HCT116 (cell line): ENCODE data around the gene WDR90. TPM values are rescaled to one million over a fixed set of nuclear protein-coding genes. Genes with fewer than 3 reads are reported as not detected.

Experiments used
- ATAC-seq: fragments of 200-7000 bp; cut with Tn5 transposase; 2 replicates; pipeline ENCODE4 v1.9.1; 2020; ENCODE audit warnings: mild to moderate bottlenecking, moderate library complexity
- BruUV-seq: library from RNA; stranded (reverse); fragments of 400-500 nt; replicated peaks from 2 replicates; lab custom pipeline; 2021; lab: Mats Ljungman, UMichigan
- CTCF ChIA-PET: fragments of 300-600 bp; sonication (Branson Sonifier 250); formaldehyde crosslinking; loops from one replicate; lab custom pipeline; 2021; ENCODE audit warnings: antibody characterized with exemption; lab: Charles Lee
- POLR2A ChIA-PET: fragments of 300-600, 350-600 bp; sonication (Branson Sonifier 250); formaldehyde crosslinking; loops from one replicate; lab custom pipeline; 2021; ENCODE audit warnings: antibody characterized with exemption; lab: Charles Lee
- RAD21 ChIA-PET, 2 experiments: fragments of 300-600 bp; sonication (Branson Sonifier 250); formaldehyde crosslinking; loops; one replicate each; lab custom pipeline; 2023; ENCODE audit warnings: low total read pairs in 2 of 2; ENCODE audit not compliant: uncharacterized antibody in 2 of 2, unreplicated experiment in 2 of 2, low non-redundant PET in 1 of 2; lab: Charles Lee
- DNase-seq: peaks from one replicate; pipeline ENCODE4 v3.0.0-alpha.2; 2010; ENCODE audit warnings: low read depth, low spot score
- H2AFZ ChIP-seq: fragments of 200-600 bp; shearing (Covaris generic), sonication (generic); 2 replicates; pipeline ENCODE4 v1.6.1; 2017; ENCODE audit warnings: low read depth, mixed run types, mixed read lengths, antibody characterized with exemption, low read length; ENCODE audit not compliant: poor library complexity, severe bottlenecking
- H3K27ac ChIP-seq: 2 replicates; pipeline ENCODE4 v1.5.1; 2012; ENCODE audit warnings: low read depth, low read length
- H3K27me3 ChIP-seq: fragments of 200-600 bp; sonication (generic); 2 replicates; pipeline ENCODE4 v1.6.1; 2016; ENCODE audit warnings: mixed run types, low read length, mixed read lengths; ENCODE audit not compliant: insufficient read depth
- H3K36me3 ChIP-seq, 2 experiments: fragments of 200-500 bp in 1 of 2; fragments of 200-600 bp in 1 of 2; sonication (Bioruptor generic) in 1 of 2; sonication (generic) in 1 of 2; 2 replicates each; pipeline versions ENCODE4 v1.5.1 to v1.6.1; 2014 to 2016; ENCODE audit warnings: low read length in 2 of 2, inconsistent platforms in 1 of 2, mixed read lengths in 1 of 2, mixed run types in 1 of 2; ENCODE audit not compliant: insufficient read depth in 2 of 2, control insufficient read depth in 1 of 2
- H3K4me1 ChIP-seq, 2 experiments: fragments of 200-600 bp in 1 of 2; sonication (generic) in 1 of 2; 2 replicates each; pipeline versions ENCODE4 v1.5.1 to v1.6.1; 2012 to 2017; ENCODE audit warnings: low read length in 2 of 2, inconsistent platforms in 1 of 2, mild to moderate bottlenecking in 1 of 2, mixed read lengths in 1 of 2, mixed run types in 1 of 2, moderate library complexity in 1 of 2; ENCODE audit not compliant: insufficient read depth in 2 of 2, control insufficient read depth in 1 of 2
- H3K4me2 ChIP-seq: fragments of 200-600 bp; sonication (generic); 2 replicates; pipeline ENCODE4 v1.6.1; 2017; ENCODE audit warnings: mixed run types, low read length, mixed read lengths
- H3K4me3 ChIP-seq, 2 experiments: fragments of 200-600 bp in 1 of 2; sonication (generic) in 1 of 2; replicated peaks in 1 of 2; 2 replicates each; pipeline ENCODE4 v1.5.1; 2011 to 2016; ENCODE audit warnings: low read length in 2 of 2, control low read depth in 1 of 2, low read depth in 1 of 2, mild to moderate bottlenecking in 1 of 2, mixed read lengths in 1 of 2, mixed run types in 1 of 2
- H3K79me2 ChIP-seq: fragments of 200-600 bp; sonication (generic); 2 replicates; pipeline ENCODE4 v1.6.1; 2017; ENCODE audit warnings: mild to moderate bottlenecking, mixed run types, low read length, moderate library complexity, mixed read lengths; ENCODE audit not compliant: insufficient read depth
- H3K9ac ChIP-seq: fragments of 200-600 bp; sonication (generic); 2 replicates; pipeline ENCODE4 v1.6.1; 2016; ENCODE audit warnings: low read length, mixed read lengths
- H3K9me2 ChIP-seq: fragments of 200-600 bp; sonication (generic), shearing (Covaris generic); 2 replicates; pipeline ENCODE4 v1.6.1; 2017; ENCODE audit warnings: mixed run types, mild to moderate bottlenecking, moderate library complexity; ENCODE audit not compliant: insufficient read depth
- H3K9me3 ChIP-seq, 2 experiments: fragments of 200-500 bp in 1 of 2; fragments of 200-600 bp in 1 of 2; sonication (Bioruptor generic) in 1 of 2; sonication (generic) in 1 of 2; 2 replicates each; pipeline ENCODE4 v1.6.1; 2014 to 2017; ENCODE audit warnings: low read length in 2 of 2, mixed read lengths in 2 of 2, inconsistent platforms in 1 of 2, low read depth in 1 of 2, mild to moderate bottlenecking in 1 of 2, mixed run types in 1 of 2, moderate library complexity in 1 of 2; ENCODE audit not compliant: control insufficient read depth in 1 of 2, insufficient read depth in 1 of 2
- H4K20me1 ChIP-seq: fragments of 200-600 bp; sonication (generic), shearing (Covaris generic); 2 replicates; pipeline ENCODE4 v1.6.1; 2017; ENCODE audit warnings: mixed run types, mild to moderate bottlenecking, moderate library complexity; ENCODE audit not compliant: insufficient read depth
- ATF3 ChIP-seq: IDR thresholded peaks from 2 replicates; pipeline ENCODE4 v1.6.1; 2012
- CBX3 ChIP-seq: IDR thresholded peaks from 2 replicates; pipeline ENCODE4 v1.6.1; 2012; ENCODE audit warnings: low read depth
- EZH2phosphoT487 ChIP-seq: fragments of 200-600 bp; IDR thresholded peaks from 2 replicates; pipeline ENCODE4 v1.6.1; 2018; ENCODE audit warnings: antibody characterized with exemption, borderline replicate concordance
- FOSL1 ChIP-seq: IDR thresholded peaks from 2 replicates; pipeline ENCODE4 v1.6.1; 2012; ENCODE audit warnings: low read depth
- MAX ChIP-seq: IDR thresholded peaks from 2 replicates; pipeline ENCODE4 v1.6.1; 2012
- RAD21 ChIP-seq: IDR thresholded peaks from 2 replicates; pipeline ENCODE4 v1.6.1; 2012; ENCODE audit warnings: low read depth, mild to moderate bottlenecking
- YY1 ChIP-seq: IDR thresholded peaks from 2 replicates; pipeline ENCODE4 v1.6.1; 2011; ENCODE audit warnings: low read length, low read depth, moderate library complexity, mild to moderate bottlenecking; ENCODE audit not compliant: insufficient replicate concordance; ENCODE audit errors: extremely low read depth
- ZFX ChIP-seq: fragments of 450-650 bp; IDR thresholded peaks from 2 replicates; pipeline ENCODE4 v1.6.1; 2017
- intact Hi-C: fragments of 100-400 bp; cut with micrococcal nuclease; formaldehyde crosslinking; loops from 2 replicates; pipeline ENCODE4 v1.10.0; 2022
- total RNA-seq: library from RNA; stranded (reverse); gene quantifications from one replicate; pipeline ENCODE4 v1.2.1, GENCODE V29; 2021; ENCODE audit not compliant: unreplicated experiment

WDR90 gene
- total RNA-seq, 1 experiment from 2014 or later = 73.7 TPM

- ChIA-PET CTCF (interaction anchor here (2.6 kb wide), 1 partner anchor 10 kb away, joined by 13 read pairs; the partner anchor contains the start of gene WDR90), POLR2A (interaction anchor here (1.9 kb wide), 1 partner anchor 8 kb away, joined by 4 read pairs; no protein-coding TSS in a partner anchor), RAD21 (no interaction called here)
- no peaks in the 10 kb centered on the region for H3K27me3 ChIP-seq
- no TSS peak for BruUV-seq
- no peak for TF ChIP-seq CBX3
- no peak for TF ChIP-seq FOSL1
- no peak for TF ChIP-seq YY1
- TF ChIP-seq EZH2phosphoT487 = no peak
- no peak for TF ChIP-seq RAD21
- TF ChIP-seq ATF3 = no peak
- no peak for TF ChIP-seq MAX
- TF ChIP-seq ZFX = no peak
- no peaks in the 10 kb centered on the region for H3K9me3 ChIP-seq
- no peak overlapping the region for H2AFZ ChIP-seq
- ATAC-seq (no peak), DNase-seq (no peak)
- H3K36me3 ChIP-seq = no peaks in the 10 kb centered on the region
- intact Hi-C loops = no loop called here
- H3K9ac ChIP-seq = no peak overlapping the region
- H3K4me2 ChIP-seq = no peak overlapping the region
- no peak overlapping the region; the same call in 1 of the 2 replicates for H3K27ac ChIP-seq
- peaks cover 3 to 9% of the 10 kb centered on the region in 2 experiments; a peak in 2 of 4 replicates for H3K4me1 ChIP-seq
- H3K9me2 ChIP-seq = no peaks in the 10 kb centered on the region
- no peaks in the 10 kb centered on the region for H4K20me1 ChIP-seq
- no peaks in the 10 kb centered on the region for H3K79me2 ChIP-seq
- H3K4me3 ChIP-seq = no peak overlapping the region
Measured at GRCh38 chr16:658679-659571, 9.8 kb downstream of the WDR90 start.
